ENCODE measurements around the gene ABHD16A. TPM values are rescaled to one million over a fixed set of nuclear protein-coding genes. Genes with fewer than 3 reads are reported as not detected.
A peak's percentile ranks its signal among the peaks of the same experiment; 100 is the strongest.

The ABHD16A gene
- total and polyA plus RNA-seq, 10 of the 15 experiments (the other 5 are each of a cell fraction or from before 2014, with no cell fraction given) = 7.5 to 43.0 (median 32.9) TPM

GRCh38 chr6:31749301-31750036 is 46.3 kb upstream of the ABHD16A start:
- H3K4me1 ChIP-seq (ENCODE audit: control insufficient read depth, insufficient read depth, low read length) = no peaks in the 10 kb centered on the region
- WGBS (ENCODE audit: insufficient coverage, insufficient replicate concordance, low lambda C conversion rate, missing lambda C conversion rate) = 98% methylated on average over 8 of the region's 8 CpGs
- H3K79me2 ChIP-seq (ENCODE audit: control insufficient read depth, insufficient read depth, low read length) = no peaks in the 10 kb centered on the region
- H3K36me3 ChIP-seq (ENCODE audit: control insufficient read depth in 2 of 2, insufficient read depth in 2 of 2, low read length in 1 of 2) = peaks cover 0 to 7% of the 10 kb centered on the region in 2 experiments; a peak in 1 of 4 replicates
- CTCF ChIA-PET = no interaction called here
- in situ Hi-C loops (cut with MboI) (no loop called here), intact Hi-C loops (cut with micrococcal nuclease; ENCODE audit: unreplicated experiment) (no loop called here)
- TF ChIP-seq BACH1 (IDR thresholded peaks at IDR 0.05; ENCODE audit: borderline replicate concordance) (no peak), BCL3 (IDR thresholded peaks at IDR 0.05; ENCODE audit: borderline replicate concordance, insufficient read depth, low read depth, low read length, poor library complexity, severe bottlenecking) (peak; percentile 27), HDAC2 (IDR thresholded peaks at IDR 0.05) (no peak)
- no peak overlapping the region for H3K4me2 ChIP-seq (ENCODE audit: control insufficient read depth, insufficient read depth)
- FAIRE-seq = no peak
- no peak for ATAC-seq
- DNase-seq (ENCODE audit: low read depth, low spot score) = no peak
- BruUV-seq (replicated peaks) = no TSS peak
- SMC1A ChIA-PET (ENCODE audit: uncharacterized antibody, unreplicated experiment) = interaction anchor here (1.3 kb wide), 1 partner anchor 20 kb away, joined by 4 read pairs; no protein-coding TSS in a partner anchor
- no peaks in the 10 kb centered on the region for H3K27me3 ChIP-seq (replicated peaks in 1 of 2; ENCODE audit: control insufficient read depth in 2 of 2, insufficient read depth in 2 of 2, low read length in 1 of 2)
- no peaks in the 10 kb centered on the region for H4K20me1 ChIP-seq (ENCODE audit: control insufficient read depth, insufficient read depth)
- H3K27ac ChIP-seq (ENCODE audit: control insufficient read depth, insufficient read depth) = no peak overlapping the region
- H2AFZ ChIP-seq (ENCODE audit: control insufficient read depth, low read depth, low read length) = no peak overlapping the region
- H3K4me3 ChIP-seq = no peak overlapping the region
- no peak overlapping the region for H3K9ac ChIP-seq (ENCODE audit: control insufficient read depth, insufficient read depth, low read length)
- RAD21 ChIA-PET (ENCODE audit: unreplicated experiment) = no interaction called here
- H3K9me3 ChIP-seq (replicated peaks; ENCODE audit: control insufficient read depth, insufficient read depth, low read length) = no peaks in the 10 kb centered on the region
- POLR2A ChIA-PET = interaction anchor here (1.3 kb wide), 1 partner anchor 9 kb away, joined by 4 read pairs; the partner anchor contains the start of gene MSH5

GRCh38 chr6:31744422-31744821 is 41.3 kb upstream of the ABHD16A start:
- no peak overlapping the region for H3K9ac ChIP-seq (ENCODE audit: control insufficient read depth, insufficient read depth, low read length)
- 78% methylated on average over 1 of the region's 1 CpG for WGBS (ENCODE audit: insufficient coverage, insufficient replicate concordance, low lambda C conversion rate, missing lambda C conversion rate)
- H3K4me1 ChIP-seq (ENCODE audit: control insufficient read depth, insufficient read depth, low read length) = peaks cover 3% of the 10 kb centered on the region; the same call in 1 of the 2 replicates
- intact Hi-C loops (cut with micrococcal nuclease; ENCODE audit: unreplicated experiment) (no loop called here), in situ Hi-C loops (cut with MboI) (no loop called here)
- DNase-seq (ENCODE audit: low read depth, low spot score) = no peak
- no peak overlapping the region for H3K4me2 ChIP-seq (ENCODE audit: control insufficient read depth, insufficient read depth)
- no peak overlapping the region for H3K4me3 ChIP-seq
- no peak for FAIRE-seq
- H3K79me2 ChIP-seq (ENCODE audit: control insufficient read depth, insufficient read depth, low read length) = peaks cover 11% of the 10 kb centered on the region
- no peak for TF ChIP-seq RB1 (IDR thresholded peaks at IDR 0.05; ENCODE audit: borderline replicate concordance)
- peaks cover 1 to 7% of the 10 kb centered on the region in 2 experiments; a peak in 2 of 4 replicates for H3K36me3 ChIP-seq (ENCODE audit: control insufficient read depth in 2 of 2, insufficient read depth in 2 of 2, low read length in 1 of 2)
- POLR2A ChIA-PET = interaction anchor here (0.6 kb wide), 1 partner anchor 138 kb away, joined by 5 read pairs; no protein-coding TSS in a partner anchor
- H4K20me1 ChIP-seq (ENCODE audit: control insufficient read depth, insufficient read depth) = no peaks in the 10 kb centered on the region
- H2AFZ ChIP-seq (ENCODE audit: control insufficient read depth, low read depth, low read length) = no peak overlapping the region
- BruUV-seq (replicated peaks) = no TSS peak
- RAD21 ChIA-PET (ENCODE audit: unreplicated experiment) = no interaction called here
- CTCF ChIA-PET = no interaction called here
- no peaks in the 10 kb centered on the region for H3K27me3 ChIP-seq (replicated peaks in 1 of 2; ENCODE audit: control insufficient read depth in 2 of 2, insufficient read depth in 2 of 2, low read length in 1 of 2)
- H3K27ac ChIP-seq (ENCODE audit: control insufficient read depth, insufficient read depth) = no peak overlapping the region
- ATAC-seq = no peak
- H3K9me3 ChIP-seq (replicated peaks; ENCODE audit: control insufficient read depth, insufficient read depth, low read length) = no peaks in the 10 kb centered on the region
- SMC1A ChIA-PET (ENCODE audit: uncharacterized antibody, unreplicated experiment) = interaction anchor here (1.1 kb wide), 1 partner anchor 14 kb away, joined by 3 read pairs; no protein-coding TSS in a partner anchor
